ENCODE data around the gene GAL3ST3. TPM values are rescaled to one million over a fixed set of nuclear protein-coding genes. Genes with fewer than 3 reads are reported as not detected.

GAL3ST3 gene
- total and polyA plus RNA-seq, 10 of the 15 experiments (the other 5 are each of a cell fraction or from before 2014, with no cell fraction given): 0.06 to 0.12 TPM; not detected in 8

DNA sequence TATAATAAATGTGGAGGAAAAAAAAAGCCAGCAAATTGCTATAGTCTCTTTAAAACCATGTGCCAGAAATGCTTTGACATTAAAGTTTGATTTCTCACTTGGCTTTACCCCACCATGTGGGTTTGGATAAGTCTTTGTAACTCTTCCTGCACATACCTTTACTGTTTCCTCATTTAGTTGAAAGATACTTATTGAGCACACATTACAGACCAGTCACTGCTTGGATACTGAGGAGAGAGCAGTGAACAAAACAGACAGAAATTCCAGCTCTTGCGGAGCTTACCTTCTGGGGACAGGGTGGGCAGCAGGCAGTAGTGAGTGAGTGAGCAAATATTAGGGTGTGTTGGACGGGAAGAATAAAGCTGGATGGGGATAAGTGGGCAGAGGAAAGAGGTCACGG lies 34.8 kb upstream of the GAL3ST3 start:
- Histone ChIP-seq H3K9ac (ENCODE audit: control insufficient read depth, insufficient read depth, low read length) (no peak overlapping the region), H3K27ac (ENCODE audit: control insufficient read depth, insufficient read depth) (no peak overlapping the region), H3K79me2 (ENCODE audit: control insufficient read depth, insufficient read depth, low read length) (peaks cover 77% of the 10 kb centered on the region), H2AFZ (ENCODE audit: control insufficient read depth, low read depth, low read length) (no peak overlapping the region), H3K9me3 (replicated peaks; ENCODE audit: control insufficient read depth, insufficient read depth, low read length) (no peaks in the 10 kb centered on the region), H3K4me1 (ENCODE audit: control insufficient read depth, insufficient read depth, low read length) (peaks cover 34% of the 10 kb centered on the region), H3K4me3 (no peak overlapping the region), H3K4me2 (ENCODE audit: control insufficient read depth, insufficient read depth) (no peak overlapping the region), H3K36me3 (ENCODE audit: control insufficient read depth in 2 of 2, insufficient read depth in 2 of 2, low read length in 1 of 2) (peaks cover 0 to 6% of the 10 kb centered on the region in 2 experiments; a peak in 1 of 4 replicates), H3K27me3 (replicated peaks in 1 of 2; ENCODE audit: control insufficient read depth in 2 of 2, insufficient read depth in 2 of 2, low read length in 1 of 2) (no peaks in the 10 kb centered on the region), H4K20me1 (ENCODE audit: control insufficient read depth, insufficient read depth) (no peaks in the 10 kb centered on the region; the same call in 1 of the 2 replicates)
- WGBS (ENCODE audit: insufficient coverage, insufficient replicate concordance, low lambda C conversion rate, missing lambda C conversion rate): 78% methylated on average over 3 of the region's 3 CpGs
- no TSS peak for BruUV-seq (replicated peaks)
- POLR2A ChIA-PET: interaction anchor here (0.8 to 2.4 kb wide), 4 partner anchors 19 to 36 kb away, joined by 3 to 10 read pairs (median 4); no protein-coding TSS in a partner anchor
- no peak for FAIRE-seq
- intact Hi-C loops (cut with micrococcal nuclease; ENCODE audit: unreplicated experiment): no loop called here
- in situ Hi-C loops (cut with MboI): no loop called here
- SMC1A ChIA-PET (ENCODE audit: uncharacterized antibody, unreplicated experiment): interaction anchor here (0.9 to 1.3 kb wide), 2 partner anchors 20 to 32 kb away, joined by 3 to 6 read pairs; no protein-coding TSS in a partner anchor
- RAD21 ChIA-PET (ENCODE audit: unreplicated experiment): interaction anchor here (1.0 kb wide), 1 partner anchor 43 kb away, joined by 3 read pairs; no protein-coding TSS in a partner anchor
- ATAC-seq: no peak
- TF ChIP-seq BACH1 (IDR thresholded peaks at IDR 0.05; ENCODE audit: borderline replicate concordance): no peak
- TF ChIP-seq HSF1 (IDR thresholded peaks at IDR 0.05; ENCODE audit: low read depth, low read length): no peak
- no peak for TF ChIP-seq YY1 (IDR thresholded peaks at IDR 0.05; ENCODE audit: low read depth, low read length)
- TF ChIP-seq JUND (IDR thresholded peaks at IDR 0.05; ENCODE audit: low read depth, low read length): no peak
- TF ChIP-seq E4F1 (IDR thresholded peaks at IDR 0.05; ENCODE audit: borderline replicate concordance, partially characterized antibody): no peak
- no peak for DNase-seq (ENCODE audit: low read depth, low spot score)
- CTCF ChIA-PET: interaction anchor here (1.5 kb wide), 1 partner anchor 38 kb away, joined by 4 read pairs; no protein-coding TSS in a partner anchor
